MM.1S (cell line): Measurements from ENCODE around the gene WDSUB1.

Experiments
- EZH2 ChIP-seq: fragments of 300-600 bp; sonication (generic); optimal IDR thresholded peaks from 2 replicates; pipeline ENCODE3; 2017; ENCODE audit warnings: low read depth, mild to moderate bottlenecking, antibody characterized with exemption, low read length, mixed read lengths
- TF ChIP-seq, protein P1 (sequence below): fragments of 300-600 bp; sonication (generic); IDR thresholded peaks from 2 replicates; pipeline ENCODE4 v1.5.1; 2016; ENCODE audit warnings: antibody characterized with exemption, low read length, mixed read lengths

DNA sequence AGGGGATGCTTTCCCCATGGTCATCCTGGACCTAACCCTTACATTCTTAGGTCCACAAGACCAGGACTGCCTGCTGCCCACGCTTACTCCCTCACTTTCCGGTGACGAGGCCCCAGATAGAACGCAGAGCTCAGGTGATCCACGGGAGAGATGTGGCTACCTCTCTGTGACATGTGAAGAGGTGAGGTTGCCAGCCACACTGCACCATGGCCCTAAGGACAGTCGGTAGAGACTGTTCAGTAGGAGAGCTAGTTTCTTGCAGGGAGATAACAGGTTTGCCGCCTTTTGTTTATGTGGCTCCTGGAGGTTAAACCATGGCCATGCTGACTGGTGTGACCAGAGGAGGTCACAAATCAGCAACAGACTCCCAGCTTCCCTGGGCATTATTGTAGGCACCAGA, 71.4 kb downstream of the WDSUB1 start:
- TF ChIP-seq, protein P1, sequence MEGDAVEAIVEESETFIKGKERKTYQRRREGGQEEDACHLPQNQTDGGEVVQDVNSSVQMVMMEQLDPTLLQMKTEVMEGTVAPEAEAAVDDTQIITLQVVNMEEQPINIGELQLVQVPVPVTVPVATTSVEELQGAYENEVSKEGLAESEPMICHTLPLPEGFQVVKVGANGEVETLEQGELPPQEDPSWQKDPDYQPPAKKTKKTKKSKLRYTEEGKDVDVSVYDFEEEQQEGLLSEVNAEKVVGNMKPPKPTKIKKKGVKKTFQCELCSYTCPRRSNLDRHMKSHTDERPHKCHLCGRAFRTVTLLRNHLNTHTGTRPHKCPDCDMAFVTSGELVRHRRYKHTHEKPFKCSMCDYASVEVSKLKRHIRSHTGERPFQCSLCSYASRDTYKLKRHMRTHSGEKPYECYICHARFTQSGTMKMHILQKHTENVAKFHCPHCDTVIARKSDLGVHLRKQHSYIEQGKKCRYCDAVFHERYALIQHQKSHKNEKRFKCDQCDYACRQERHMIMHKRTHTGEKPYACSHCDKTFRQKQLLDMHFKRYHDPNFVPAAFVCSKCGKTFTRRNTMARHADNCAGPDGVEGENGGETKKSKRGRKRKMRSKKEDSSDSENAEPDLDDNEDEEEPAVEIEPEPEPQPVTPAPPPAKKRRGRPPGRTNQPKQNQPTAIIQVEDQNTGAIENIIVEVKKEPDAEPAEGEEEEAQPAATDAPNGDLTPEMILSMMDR, result no peak
- TF ChIP-seq EZH2, result no peak
